Activated CD4-positive, alpha-beta T cell treated with anti-CD3 and anti-CD28 coated beads, Interleukin-2, amount 50 U/mL, for 16 hours (primary cell): ENCODE measurements around the gene TULP1.

Experiments used
- DNase-seq: peaks from one replicate; pipeline ENCODE4 v3.0.0-alpha.2; 2020

TULP1 gene

DNA sequence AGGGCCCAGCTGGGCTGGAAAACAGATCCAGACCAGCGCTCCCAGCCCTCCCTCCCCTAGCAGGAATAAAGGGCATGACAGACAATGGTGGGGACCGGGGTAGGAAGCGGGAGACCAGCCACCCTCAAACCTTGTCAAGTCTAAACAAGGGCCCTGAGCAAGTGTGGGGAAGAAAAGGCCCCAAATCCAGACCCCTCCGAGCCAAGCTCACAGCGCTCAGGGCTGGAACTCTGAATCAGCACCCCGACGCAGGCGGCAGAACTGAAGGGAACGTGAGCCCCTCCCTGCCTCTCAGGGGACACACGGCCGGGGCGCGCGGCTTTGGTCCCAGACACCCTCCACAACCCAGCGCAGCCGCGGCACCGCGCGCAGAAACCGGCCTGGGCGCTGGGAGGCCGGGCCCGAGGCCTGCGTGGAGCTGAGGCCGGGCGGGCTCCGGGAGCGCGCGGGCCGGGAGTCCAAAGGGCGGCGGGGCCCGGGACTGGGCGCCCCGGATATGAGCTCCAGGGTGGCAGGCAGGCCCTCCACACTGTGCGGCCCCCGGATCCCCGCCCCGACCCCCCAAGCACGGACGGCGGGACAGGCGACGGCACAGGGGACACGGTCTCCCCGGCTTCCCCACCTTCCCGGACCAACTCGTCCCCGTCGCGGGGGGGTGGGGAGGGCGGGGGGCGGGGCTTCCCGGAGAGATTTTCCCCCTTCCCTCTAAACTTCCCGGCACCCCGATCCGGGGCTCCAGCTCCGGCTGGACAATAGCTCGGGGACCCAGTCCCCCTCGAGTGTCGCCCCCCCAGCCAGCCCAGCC, 16.5 kb downstream of the TULP1 start:
- no peak for DNase-seq

GRCh38 chr6:35495258-35496035, 17.2 kb downstream of the TULP1 start:
- no peak for DNase-seq

DNA sequence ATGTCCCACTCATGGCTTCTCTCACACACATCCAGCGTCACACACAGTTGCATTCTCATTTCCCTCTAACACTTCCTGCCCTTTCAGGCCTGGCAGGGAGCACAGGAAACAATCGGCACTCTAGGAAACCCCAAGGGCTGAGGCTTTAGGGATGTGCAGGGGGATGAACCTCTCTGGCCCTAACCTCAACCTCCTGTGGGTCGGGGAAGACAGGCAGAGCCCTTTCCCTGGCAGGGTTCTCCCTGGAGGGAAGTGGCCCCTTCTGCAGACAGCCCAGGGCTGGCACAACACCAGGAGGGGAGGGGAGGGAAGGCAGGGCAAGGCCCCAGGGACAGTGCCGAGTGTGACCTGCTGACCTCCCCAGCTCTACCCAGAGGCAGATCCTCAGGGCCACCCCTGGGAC, 18.5 kb downstream of the TULP1 start:
- DNase-seq, result no peak

- no peak for DNase-seq
These were observed 19.3 kb downstream of the TULP1 start for GRCh38 chr6:35493307-35493983.

GRCh38 chr6:35492974-35493284, 19.8 kb downstream of the TULP1 start:
- DNase-seq, result no peak

- DNase-seq, result no peak
These were observed 20.3 kb downstream of the TULP1 start for GRCh38 chr6:35492258-35492973.

DNA sequence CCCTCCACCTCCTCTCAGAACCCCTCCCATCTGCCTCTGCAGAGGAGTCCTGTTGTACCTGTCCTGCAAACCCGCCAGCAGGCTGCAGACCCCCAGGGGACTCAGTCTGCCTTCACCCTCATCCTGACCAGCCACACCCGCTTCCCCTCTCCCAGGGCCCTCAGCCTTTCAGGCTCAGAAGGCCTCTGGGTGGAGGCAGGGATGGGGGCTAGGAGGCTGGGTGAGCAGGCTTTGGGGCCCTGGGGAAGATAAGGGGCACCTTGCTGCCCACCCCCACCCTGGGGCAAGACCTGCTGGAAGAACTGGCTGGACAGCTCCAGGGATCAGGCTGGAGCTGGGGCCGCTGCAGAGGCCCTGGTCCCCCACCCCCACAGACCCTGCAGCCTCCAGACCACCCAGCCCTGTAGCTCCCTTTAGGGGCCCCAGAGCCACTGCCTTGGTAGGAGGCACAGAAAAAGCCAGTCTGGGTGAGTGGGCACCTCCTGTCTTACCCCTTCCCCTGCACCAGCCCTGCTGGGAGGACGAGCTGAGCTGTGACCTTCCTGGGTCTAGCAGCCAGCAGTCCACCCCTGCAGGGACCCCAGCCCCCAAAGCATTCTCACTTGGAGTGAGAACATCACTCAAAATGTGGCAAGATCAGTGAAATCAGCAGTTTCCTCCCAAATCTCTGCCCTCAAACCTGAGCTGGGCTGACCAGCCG, 21.0 kb downstream of the TULP1 start:
- DNase-seq, result no peak

- no peak for DNase-seq
These were observed 21.7 kb downstream of the TULP1 start for GRCh38 chr6:35490821-35491557.

GRCh38 chr6:35489995-35490791, 22.5 kb downstream of the TULP1 start:
- no peak for DNase-seq

DNA sequence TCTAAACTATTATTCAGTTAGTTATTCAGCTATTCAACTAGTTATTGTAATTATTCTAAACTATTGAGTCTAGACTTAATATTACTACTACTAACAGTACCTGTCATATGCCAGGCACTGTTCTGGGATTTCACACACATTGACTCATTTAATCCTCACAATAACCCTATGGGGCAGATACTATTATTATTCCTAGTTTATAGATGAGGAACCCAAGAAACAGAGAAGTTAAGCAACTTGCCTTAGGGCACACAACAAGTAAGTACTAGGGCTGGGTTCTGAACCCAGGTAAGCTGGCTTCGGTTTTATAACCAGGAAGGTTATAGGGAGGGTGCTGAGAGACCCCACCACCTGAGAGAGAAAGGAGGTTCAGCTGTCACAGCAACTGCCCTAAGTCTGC, 23.6 kb downstream of the TULP1 start:
- no peak for DNase-seq

DNA sequence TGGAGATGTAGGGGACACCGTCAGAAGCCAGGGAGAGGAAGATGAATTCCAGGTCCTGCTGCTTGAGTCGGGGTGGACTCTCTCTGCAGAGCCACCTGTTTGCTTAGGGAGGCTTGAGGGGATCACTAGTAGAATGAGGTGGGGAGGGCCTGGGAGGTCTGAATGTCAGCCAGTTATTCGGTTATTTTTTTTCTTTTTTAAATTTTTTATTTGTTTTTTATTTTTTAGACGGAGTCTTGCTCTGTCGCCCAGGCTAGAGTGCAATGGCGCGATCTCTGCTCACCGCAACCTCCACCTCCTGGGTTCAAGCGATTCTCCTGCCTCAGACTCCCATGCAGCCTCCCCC, 24.2 kb downstream of the TULP1 start:
- no peak for DNase-seq

- DNase-seq, result no peak
These were observed 24.8 kb downstream of the TULP1 start for GRCh38 chr6:35487658-35488516.

- no peak for DNase-seq
These were observed 26.4 kb downstream of the TULP1 start for GRCh38 chr6:35486005-35486925.

GRCh38 chr6:35485402-35485877, 27.3 kb downstream of the TULP1 start:
- no peak for DNase-seq

GRCh38 chr6:35484921-35485392, 27.7 kb downstream of the TULP1 start:
- DNase-seq, result no peak

DNA sequence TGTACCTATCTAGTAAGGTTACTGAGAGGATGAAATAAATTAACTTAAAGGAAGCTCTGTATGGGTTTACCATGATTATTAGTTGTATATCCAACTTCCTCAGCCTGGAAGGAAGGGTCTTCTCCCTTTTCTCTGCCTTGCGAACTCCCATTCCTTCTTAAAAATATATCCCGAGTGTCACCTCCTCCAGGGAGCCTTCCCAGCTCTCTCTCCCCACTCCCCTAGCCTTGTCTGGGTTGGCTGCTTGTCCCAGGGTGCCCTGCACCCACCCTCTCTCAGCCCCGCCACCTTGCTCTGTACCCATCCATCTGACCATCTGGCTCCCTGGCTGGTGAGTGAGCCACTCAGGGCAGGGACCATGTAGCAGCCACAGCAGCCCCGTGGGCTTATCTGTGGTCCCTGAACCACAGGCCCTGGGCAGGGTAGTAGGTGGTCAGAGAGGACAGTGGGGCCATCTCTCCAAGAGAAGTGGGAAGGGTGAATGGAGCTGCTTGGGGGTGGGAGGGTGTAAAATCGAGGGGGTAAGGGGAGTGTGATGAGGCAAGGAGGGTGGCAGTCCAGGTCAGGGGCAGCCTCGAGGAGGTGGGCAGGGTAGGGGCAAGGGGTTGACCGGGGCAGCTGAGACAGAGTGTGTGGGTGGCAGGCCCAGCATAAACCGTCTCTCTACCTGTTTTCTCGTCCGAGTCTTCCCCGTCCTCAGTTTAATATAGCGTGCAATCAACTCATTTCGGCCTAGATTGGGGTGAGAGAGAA, 28.6 kb downstream of the TULP1 start:
- DNase-seq, result no peak

- DNase-seq, result no peak
These were observed 29.2 kb downstream of the TULP1 start for GRCh38 chr6:35483490-35483889.

GRCh38 chr6:35483062-35483461, 29.6 kb downstream of the TULP1 start:
- no peak for DNase-seq
